AG09309 (cell line): ENCODE measurements around the gene ERC1.

Experiments used
- DNase-seq: peaks from one replicate; pipeline ENCODE4 v3.0.0-alpha.2; 2010; ENCODE audit warnings: low read depth
- H3K4me3 ChIP-seq: 2 replicates; pipeline ENCODE4 v1.5.1; 2011; ENCODE audit warnings: mild to moderate bottlenecking, low read depth, low read length, moderate library complexity; ENCODE audit not compliant: control insufficient read depth
- CTCF ChIP-seq: IDR thresholded peaks from 2 replicates; pipeline ENCODE4 v1.5.1; 2011; ENCODE audit warnings: mild to moderate bottlenecking, low read depth, low read length, inconsistent platforms; ENCODE audit not compliant: insufficient read depth, control insufficient read depth; ENCODE audit errors: missing control alignments

Gene ERC1

GRCh38 chr12:1147821-1148220 is 156.8 kb downstream of the ERC1 start:
- DNase-seq: no peak
- no peak for TF ChIP-seq CTCF
- no peak overlapping the region for H3K4me3 ChIP-seq

DNA sequence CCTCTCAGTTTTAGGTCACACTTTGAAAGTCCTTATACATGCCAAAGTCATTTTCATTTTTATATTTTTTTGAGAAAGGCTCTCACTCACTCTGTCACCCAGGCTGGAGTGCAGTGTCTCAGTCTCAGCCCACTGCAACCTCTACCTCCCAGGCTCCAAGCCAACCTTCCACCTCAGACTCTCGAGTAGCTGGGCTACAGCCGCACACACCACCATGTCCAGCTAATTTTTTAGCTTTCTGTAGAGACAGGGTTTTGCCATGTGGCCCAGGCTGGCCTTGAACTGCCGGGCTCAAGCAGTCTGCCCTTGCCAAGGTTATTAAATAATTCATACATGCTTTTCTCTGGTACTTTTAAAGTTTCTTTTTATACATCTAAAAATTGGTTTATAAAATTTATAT is 166.0 kb downstream of the ERC1 start:
- no peak for TF ChIP-seq CTCF
- no peak overlapping the region for H3K4me3 ChIP-seq
- DNase-seq: no peak

GRCh38 chr12:1161197-1161596 is 170.2 kb downstream of the ERC1 start:
- DNase-seq: no peak
- no peak overlapping the region for H3K4me3 ChIP-seq
- no peak for TF ChIP-seq CTCF

GRCh38 chr12:1162081-1162760 is 171.2 kb downstream of the ERC1 start:
- no peak for DNase-seq
- no peak for TF ChIP-seq CTCF

GRCh38 chr12:1167784-1168183 is 176.8 kb downstream of the ERC1 start:
- DNase-seq: no peak
- no peak overlapping the region for H3K4me3 ChIP-seq
- TF ChIP-seq CTCF: no peak

More at GRCh38 chr12:1162081-1162760, 171.2 kb downstream of the ERC1 start:
- H3K4me3 ChIP-seq: no peak overlapping the region

DNA sequence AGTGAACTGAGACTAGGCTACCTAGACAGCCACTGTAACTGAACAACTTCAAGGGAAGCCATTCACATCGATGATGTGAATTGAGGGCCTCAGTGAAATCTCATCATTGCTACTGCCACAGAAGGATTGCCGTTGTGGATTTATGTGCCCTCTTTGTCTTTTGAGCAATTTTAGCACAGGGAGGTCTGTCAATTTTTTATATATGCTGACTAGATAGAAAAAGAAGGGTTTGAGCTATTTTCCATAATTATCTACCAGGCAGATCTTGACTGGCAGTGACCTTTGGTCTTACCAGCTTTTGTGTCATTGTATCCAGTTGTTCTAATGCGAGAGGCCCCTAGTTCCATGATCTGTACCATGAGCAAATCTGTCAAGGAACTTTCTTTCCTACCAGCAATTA is 179.4 kb downstream of the ERC1 start:
- no peak overlapping the region for H3K4me3 ChIP-seq
- TF ChIP-seq CTCF: no peak
- no peak for DNase-seq

GRCh38 chr12:1171657-1172408 is 180.8 kb downstream of the ERC1 start:
- no peak for DNase-seq
- no peak overlapping the region for H3K4me3 ChIP-seq
- TF ChIP-seq CTCF: no peak
